Progenitor cell of endocrine pancreas (in vitro differentiated cells): ENCODE data around the gene COP1. TPM values are rescaled to one million over a fixed set of nuclear protein-coding genes. Genes with fewer than 3 reads are reported as not detected.
"Not testable (repeated sequence)": the region's sequence is repeated elsewhere in the genome, so short reads cannot be mapped to it uniquely, and the experiment has no call there.

ENCODE experiments used
- DNase-seq: peaks from one replicate; pipeline ENCODE4 v3.0.0; 2021; ENCODE audit warnings: low spot score; ENCODE audit not compliant: unreplicated experiment
- H3K27ac Mint-ChIP-seq: 2 replicates; pipeline ENCODE4 v1.8.0; 2021; ENCODE audit warnings: mild to moderate bottlenecking, moderate library complexity, mixed read lengths
- H3K27me3 Mint-ChIP-seq: 2 replicates; pipeline ENCODE4 v1.8.0; 2021; ENCODE audit warnings: mixed read lengths
- H3K36me3 Mint-ChIP-seq: 2 replicates; pipeline ENCODE4 v1.8.0; 2022; ENCODE audit warnings: mixed read lengths; ENCODE audit not compliant: insufficient read depth
- H3K4me1 Mint-ChIP-seq: 2 replicates; pipeline ENCODE4 v1.8.0; 2021; ENCODE audit warnings: low read depth, mixed read lengths
- H3K4me3 Mint-ChIP-seq: 2 replicates; pipeline ENCODE4 v1.8.0; 2021; ENCODE audit warnings: low read depth, mild to moderate bottlenecking, moderate library complexity, mixed read lengths
- H3K9me3 Mint-ChIP-seq: 2 replicates; pipeline ENCODE4 v1.8.0; 2021; ENCODE audit warnings: low read depth, mixed read lengths
- CTCF ChIP-seq: fragments of 200-600 bp; sonication (generic); IDR thresholded peaks from one replicate; pipeline ENCODE4 v1.5.0; 2021; ENCODE audit warnings: antibody characterized with exemption, mild to moderate bottlenecking; ENCODE audit not compliant: unreplicated experiment
- total RNA-seq: library from RNA; stranded (reverse); gene quantifications from 2 replicates; pipeline ENCODE4 v1.2.1, GENCODE V29; 2021

Gene COP1
- total RNA-seq, 1 donor from 2014 or later = 58.1 TPM

GRCh38 chr1:176033474-176033873 lies 173.6 kb downstream of the COP1 start:
- no peaks in the 10 kb centered on the region for H3K4me1 Mint-ChIP-seq
- H3K27me3 Mint-ChIP-seq = no peaks in the 10 kb centered on the region
- no peak overlapping the region for H3K4me3 Mint-ChIP-seq
- DNase-seq = no peak
- no peak for TF ChIP-seq CTCF
- H3K36me3 Mint-ChIP-seq = peaks cover 14% of the 10 kb centered on the region
- H3K27ac Mint-ChIP-seq = no peak overlapping the region
- H3K9me3 Mint-ChIP-seq = no peaks in the 10 kb centered on the region

DNA sequence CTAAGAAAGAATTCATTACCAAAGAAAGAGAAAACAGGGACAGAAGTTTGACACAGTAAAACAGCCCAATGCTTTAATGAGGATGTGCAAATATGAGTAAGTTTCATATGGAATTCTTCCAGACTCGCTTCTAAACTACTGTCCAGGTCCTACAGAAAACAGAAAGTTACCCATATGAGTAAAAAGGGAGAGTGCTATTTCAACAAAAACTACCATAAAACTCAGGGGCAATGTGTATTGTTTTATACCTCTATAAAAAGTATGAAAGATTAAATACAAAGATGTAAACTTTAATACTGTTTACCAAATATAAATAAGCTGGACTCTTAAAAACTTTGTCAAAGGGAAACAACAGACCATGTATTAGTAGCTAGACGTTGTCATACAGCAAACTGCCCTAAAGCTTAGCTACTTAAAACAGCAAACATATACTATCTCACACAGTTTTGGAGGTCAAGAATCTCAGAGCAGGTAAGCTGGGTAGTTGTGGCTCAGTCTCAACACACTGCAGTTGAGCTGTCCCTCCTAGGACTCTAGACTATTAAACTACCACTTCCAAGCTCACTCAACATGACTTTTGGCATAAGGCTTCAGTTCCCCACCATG lies 174.9 kb downstream of the COP1 start:
- no peaks in the 10 kb centered on the region for H3K27me3 Mint-ChIP-seq
- TF ChIP-seq CTCF = no peak
- peaks cover 5% of the 10 kb centered on the region for H3K36me3 Mint-ChIP-seq
- H3K4me1 Mint-ChIP-seq = peaks cover 1% of the 10 kb centered on the region
- H3K4me3 Mint-ChIP-seq = no peak overlapping the region
- DNase-seq = no peak
- H3K9me3 Mint-ChIP-seq = no peaks in the 10 kb centered on the region
- H3K27ac Mint-ChIP-seq = no peak overlapping the region

DNA sequence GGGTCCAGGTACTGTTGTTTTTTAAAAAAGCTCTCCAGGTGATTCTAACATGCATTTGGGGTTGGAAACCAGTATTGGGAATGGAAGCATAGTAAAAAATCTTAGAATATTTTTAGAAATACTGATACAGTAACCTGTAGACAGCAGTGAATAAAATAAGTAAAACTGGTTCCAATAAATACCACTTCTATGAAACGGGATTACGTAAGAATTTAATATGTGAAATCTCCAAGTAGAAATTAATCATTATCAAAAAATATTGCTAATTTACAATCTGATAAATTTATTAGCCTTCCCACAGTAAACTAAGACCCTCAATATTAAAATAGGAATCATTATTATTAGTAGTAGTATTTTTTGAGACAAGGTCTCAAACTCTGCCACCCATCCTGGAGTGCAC lies 177.5 kb downstream of the COP1 start:
- TF ChIP-seq CTCF = no peak
- Mint-ChIP-seq H3K9me3 (no peaks in the 10 kb centered on the region), H3K4me3 (no peak overlapping the region), H3K36me3 (peaks cover 2% of the 10 kb centered on the region), H3K27ac (no peak overlapping the region), H3K4me1 (peaks cover 1% of the 10 kb centered on the region), H3K27me3 (no peaks in the 10 kb centered on the region)
- no peak for DNase-seq

- TF ChIP-seq CTCF = no peak
- H3K4me1 Mint-ChIP-seq = peaks cover 1% of the 10 kb centered on the region
Observed at GRCh38 chr1:176029155-176029554, 177.9 kb downstream of the COP1 start.

DNA sequence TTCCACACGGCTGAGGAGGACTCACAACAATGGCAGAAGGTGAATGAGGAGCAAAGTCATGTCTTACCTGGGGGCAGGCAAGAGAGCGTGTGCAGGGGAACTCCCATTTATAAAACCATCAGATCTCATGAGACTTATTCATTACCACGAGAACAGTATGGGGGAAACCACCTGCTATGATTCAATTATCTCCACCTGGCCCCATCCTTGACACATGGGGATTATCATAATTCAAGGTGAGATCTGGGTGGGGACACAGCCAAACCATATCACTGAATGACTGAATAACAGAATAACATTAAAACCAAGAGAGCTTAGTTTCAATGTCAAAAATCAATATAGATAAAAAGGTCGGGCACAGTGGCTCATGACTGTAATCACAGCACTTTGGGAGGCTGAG lies 179.2 kb downstream of the COP1 start:
- H3K4me1 Mint-ChIP-seq, H3K27me3 Mint-ChIP-seq, DNase-seq, H3K4me3 Mint-ChIP-seq, H3K27ac Mint-ChIP-seq, H3K36me3 Mint-ChIP-seq, H3K9me3 Mint-ChIP-seq: not testable (repeated sequence)

More at GRCh38 chr1:176029155-176029554, 177.9 kb downstream of the COP1 start:
- no peak overlapping the region for H3K4me3 Mint-ChIP-seq
- no peak for DNase-seq
- H3K9me3 Mint-ChIP-seq = no peaks in the 10 kb centered on the region
- no peaks in the 10 kb centered on the region for H3K27me3 Mint-ChIP-seq
- no peak overlapping the region for H3K27ac Mint-ChIP-seq
- H3K36me3 Mint-ChIP-seq = peaks cover 5% of the 10 kb centered on the region

DNA sequence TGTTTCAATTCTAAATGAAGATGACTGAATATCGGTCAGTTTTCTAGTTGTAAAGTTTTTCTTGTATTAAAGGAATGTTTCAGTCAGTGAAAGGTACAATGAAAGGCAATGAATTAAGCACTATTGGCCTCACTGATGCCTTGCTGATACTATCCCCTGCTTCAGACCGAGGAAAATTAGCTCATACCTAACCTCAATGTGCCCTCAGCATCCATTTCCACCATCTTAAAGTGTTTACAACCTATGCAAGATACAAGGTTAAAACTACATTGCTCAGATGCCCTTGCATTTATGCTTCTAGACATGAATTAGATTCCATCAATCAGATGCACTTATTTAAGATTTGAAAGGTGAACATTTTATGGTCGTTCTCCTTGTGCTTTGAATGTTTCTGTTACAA lies 184.5 kb downstream of the COP1 start:
- no peak overlapping the region for H3K27ac Mint-ChIP-seq
- H3K9me3 Mint-ChIP-seq = no peaks in the 10 kb centered on the region
- H3K4me1 Mint-ChIP-seq = no peaks in the 10 kb centered on the region
- H3K27me3 Mint-ChIP-seq = no peaks in the 10 kb centered on the region
- peaks cover 12% of the 10 kb centered on the region for H3K36me3 Mint-ChIP-seq
- no peak for TF ChIP-seq CTCF
- H3K4me3 Mint-ChIP-seq = no peak overlapping the region
- DNase-seq = no peak
